AG10803 (cell line): ENCODE measurements around the gene FRMD4B.

ENCODE experiments used
- DNase-seq: peaks from one replicate; pipeline ENCODE4 v3.0.0; 2010; ENCODE audit warnings: low read depth
- H3K4me3 ChIP-seq: 2 replicates; pipeline ENCODE4 v1.5.1; 2011; ENCODE audit warnings: mild to moderate bottlenecking, low read length, control low read depth
- CTCF ChIP-seq: conservative IDR thresholded peaks from 2 replicates; pipeline ENCODE4 v1.5.1; 2011; ENCODE audit warnings: mild to moderate bottlenecking, low read length, control low read depth, inconsistent platforms

Gene FRMD4B

GRCh38 chr3:69300296-69300695 is 85.6 kb downstream of the FRMD4B start:
- TF ChIP-seq CTCF: no peak
- no peak for DNase-seq
- H3K4me3 ChIP-seq: no peak overlapping the region

GRCh38 chr3:69299344-69299743 is 86.5 kb downstream of the FRMD4B start:
- TF ChIP-seq CTCF: peak; percentile 22; the same call in 1 of the 2 replicates
- no peak for DNase-seq

GRCh38 chr3:69297501-69297900 is 88.4 kb downstream of the FRMD4B start:
- H3K4me3 ChIP-seq: no peak overlapping the region
- DNase-seq: no peak
- no peak for TF ChIP-seq CTCF

More at GRCh38 chr3:69299344-69299743, 86.5 kb downstream of the FRMD4B start:
- no peak overlapping the region for H3K4me3 ChIP-seq

GRCh38 chr3:69296995-69297394 is 88.9 kb downstream of the FRMD4B start:
- DNase-seq: no peak
- no peak for TF ChIP-seq CTCF
- H3K4me3 ChIP-seq: no peak overlapping the region

GRCh38 chr3:69294014-69294766 is 91.7 kb downstream of the FRMD4B start:
- DNase-seq: peak; percentile 58
- H3K4me3 ChIP-seq: no peak overlapping the region
- TF ChIP-seq CTCF: no peak

- no peak for TF ChIP-seq CTCF
- DNase-seq: no peak
- H3K4me3 ChIP-seq: no peak overlapping the region
Observed at GRCh38 chr3:69292959-69293574, 92.8 kb downstream of the FRMD4B start.

- no peak for DNase-seq
Observed at GRCh38 chr3:69292185-69292584, 93.7 kb downstream of the FRMD4B start.

More at GRCh38 chr3:69292185-69292584, 93.7 kb downstream of the FRMD4B start:
- no peak overlapping the region for H3K4me3 ChIP-seq
- no peak for TF ChIP-seq CTCF
